IPS-20b (cell line): ENCODE measurements around the gene NDST4.
"Not testable (repeated sequence)": the region's sequence is repeated elsewhere in the genome, so short reads cannot be mapped to it uniquely, and the experiment has no call there.

Experiments used
- H3K27ac ChIP-seq: one replicate; pipeline ENCODE4 v1.5.1; 2013; ENCODE audit warnings: low read length
- H3K27me3 ChIP-seq: 2 replicates; pipeline ENCODE4 v1.6.1; 2013; ENCODE audit warnings: mild to moderate bottlenecking, low read length, inconsistent platforms; ENCODE audit not compliant: insufficient read depth
- H3K36me3 ChIP-seq: 2 replicates; pipeline ENCODE4 v1.6.1; 2013; ENCODE audit warnings: low read depth, mild to moderate bottlenecking, inconsistent platforms, low read length, moderate library complexity; ENCODE audit not compliant: insufficient read depth
- H3K4me1 ChIP-seq: 2 replicates; pipeline ENCODE4 v1.6.1; 2013; ENCODE audit warnings: mild to moderate bottlenecking, control low read depth, inconsistent platforms, low read length, moderate library complexity; ENCODE audit not compliant: insufficient read depth
- H3K4me3 ChIP-seq: 2 replicates; pipeline ENCODE4 v1.5.1; 2013; ENCODE audit warnings: mild to moderate bottlenecking, low read length, inconsistent platforms
- H3K9ac ChIP-seq: 2 replicates; pipeline ENCODE4 v1.6.1; 2013; ENCODE audit warnings: low read depth, mild to moderate bottlenecking, inconsistent platforms, low read length, moderate library complexity
- H3K9me3 ChIP-seq: 2 replicates; pipeline ENCODE4 v1.6.1; 2013; ENCODE audit warnings: mild to moderate bottlenecking, low read depth, low read length, inconsistent platforms; ENCODE audit not compliant: insufficient read depth

NDST4 gene

DNA sequence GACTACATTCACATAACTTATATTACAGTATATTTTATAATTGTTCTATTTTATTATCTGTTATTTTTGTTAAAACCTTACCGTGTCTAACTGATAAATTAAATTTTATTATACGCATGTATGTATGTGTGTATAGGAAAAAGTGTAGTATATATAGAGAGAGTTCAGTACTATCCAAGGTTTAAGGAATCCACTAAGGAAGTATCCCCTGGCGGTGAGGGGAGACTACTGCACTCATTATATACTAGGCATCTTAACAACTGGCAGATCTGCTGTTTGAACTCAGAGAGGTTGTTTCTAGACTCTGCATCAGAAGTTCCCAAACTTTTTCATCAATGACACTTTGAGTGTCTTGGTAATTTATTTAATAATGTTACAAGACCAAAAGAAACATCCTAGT, 70.9 kb downstream of the NDST4 start:
- no peak overlapping the region for H3K9ac ChIP-seq
- H3K27ac ChIP-seq, result no peak overlapping the region
- no peaks in the 10 kb centered on the region for H3K4me1 ChIP-seq
- H3K4me3 ChIP-seq, result no peak overlapping the region
- H3K36me3 ChIP-seq, result no peaks in the 10 kb centered on the region
- no peaks in the 10 kb centered on the region for H3K27me3 ChIP-seq
- no peaks in the 10 kb centered on the region for H3K9me3 ChIP-seq

DNA sequence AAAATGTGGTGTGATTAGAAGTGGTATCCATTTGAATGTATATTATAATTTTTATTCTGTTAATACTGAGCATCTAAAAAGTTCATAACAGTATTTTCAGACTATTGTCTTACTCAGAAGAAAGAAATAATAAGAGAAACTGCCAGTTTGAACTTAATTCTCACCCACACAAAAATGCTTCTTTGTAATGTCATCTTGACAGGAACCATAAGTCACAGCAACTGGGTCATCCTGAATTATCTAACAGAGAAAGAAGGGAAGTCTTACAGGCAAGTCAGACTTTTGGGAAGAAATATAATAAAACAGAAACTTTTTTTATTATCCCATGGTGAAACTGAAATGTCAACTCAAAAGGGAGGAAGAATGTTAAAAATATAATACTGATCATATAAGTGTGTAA, 83.1 kb downstream of the NDST4 start:
- H3K4me3 ChIP-seq, result no peak overlapping the region
- H3K9me3 ChIP-seq, result no peaks in the 10 kb centered on the region
- no peaks in the 10 kb centered on the region; the same call in 1 of the 2 replicates for H3K4me1 ChIP-seq
- no peak overlapping the region for H3K9ac ChIP-seq
- no peaks in the 10 kb centered on the region for H3K27me3 ChIP-seq
- no peaks in the 10 kb centered on the region for H3K36me3 ChIP-seq
- no peak overlapping the region for H3K27ac ChIP-seq

DNA sequence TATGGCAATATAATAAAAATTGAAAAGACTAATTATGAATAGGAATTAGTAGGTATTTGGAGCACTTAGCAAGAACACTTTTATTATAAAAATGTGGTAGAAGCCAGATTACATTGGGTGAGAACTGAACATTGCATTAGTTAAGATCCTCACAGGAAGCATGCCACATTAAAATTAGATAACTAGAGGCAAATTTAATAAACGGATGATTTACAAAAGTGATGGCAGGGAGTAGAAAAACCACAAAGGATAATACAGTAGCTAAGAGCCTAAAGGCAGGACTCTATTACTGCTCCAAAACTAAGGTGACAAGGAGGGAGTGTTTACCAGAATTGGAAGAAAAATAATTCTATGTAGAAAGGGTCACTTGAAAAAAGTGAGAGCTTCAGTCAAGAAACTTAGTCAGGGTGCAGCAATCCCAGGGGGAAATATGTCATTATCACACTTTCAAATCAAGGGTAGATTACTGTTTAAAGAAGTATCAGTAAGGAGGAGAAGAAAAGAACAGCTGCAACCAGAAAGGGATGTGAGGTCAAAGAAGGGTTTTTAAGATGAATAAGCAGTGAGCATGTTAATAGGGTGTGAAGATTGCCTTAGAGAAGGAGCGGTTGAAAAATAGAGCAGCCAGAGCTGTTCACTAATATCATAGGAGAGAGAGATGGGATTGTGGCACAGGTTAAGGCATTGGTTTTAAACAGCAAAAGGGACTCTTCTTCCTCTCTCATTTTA, 84.6 kb downstream of the NDST4 start:
- H3K27ac ChIP-seq, result no peak overlapping the region
- H3K27me3 ChIP-seq, result no peaks in the 10 kb centered on the region
- no peak overlapping the region for H3K4me3 ChIP-seq
- H3K36me3 ChIP-seq, result no peaks in the 10 kb centered on the region
- no peaks in the 10 kb centered on the region; the same call in 1 of the 2 replicates for H3K4me1 ChIP-seq
- no peak overlapping the region for H3K9ac ChIP-seq
- no peaks in the 10 kb centered on the region for H3K9me3 ChIP-seq

DNA sequence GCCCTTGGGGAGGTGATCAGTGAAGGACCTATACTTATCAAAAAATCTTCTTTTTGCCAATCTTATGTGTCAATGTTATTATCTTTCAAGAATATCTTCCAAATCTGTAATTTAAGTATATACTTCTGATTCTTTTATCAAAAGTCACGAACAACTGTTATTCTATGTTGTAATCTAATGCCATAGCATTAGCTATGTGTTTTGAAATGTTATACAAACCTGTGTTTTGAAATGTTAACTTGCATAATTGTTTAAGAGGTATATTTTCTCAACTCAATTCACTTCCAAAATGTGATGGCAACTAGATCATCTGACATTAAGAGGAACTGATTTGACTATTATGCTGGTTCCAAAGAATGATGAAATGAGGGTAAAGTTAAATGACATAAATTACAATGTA, 113.5 kb downstream of the NDST4 start:
- H3K9me3 ChIP-seq, result no peaks in the 10 kb centered on the region
- no peak overlapping the region for H3K4me3 ChIP-seq
- no peaks in the 10 kb centered on the region for H3K36me3 ChIP-seq
- H3K27ac ChIP-seq, result no peak overlapping the region
- H3K9ac ChIP-seq, result no peak overlapping the region
- H3K27me3 ChIP-seq, result no peaks in the 10 kb centered on the region
- H3K4me1 ChIP-seq, result no peaks in the 10 kb centered on the region

DNA sequence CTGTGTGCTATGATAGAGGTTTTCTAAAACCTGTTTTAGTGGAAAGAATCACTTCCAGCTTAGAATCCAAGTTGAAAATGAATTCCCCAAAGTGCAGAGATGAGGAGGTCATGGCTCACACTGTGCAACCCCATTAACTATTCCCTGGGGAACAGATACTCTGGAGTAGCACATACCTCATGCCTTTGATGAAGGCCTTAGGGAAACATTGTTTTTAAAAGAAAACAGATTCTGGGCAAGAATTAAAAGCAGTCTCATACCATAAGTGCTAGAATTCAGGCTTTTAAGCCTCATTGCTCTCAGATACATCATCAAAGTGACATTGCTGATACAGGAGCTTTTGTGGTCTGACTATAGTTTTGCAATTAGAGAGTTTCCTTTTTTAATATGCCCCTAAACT, 115.1 kb downstream of the NDST4 start:
- no peak overlapping the region for H3K9ac ChIP-seq
- no peaks in the 10 kb centered on the region for H3K9me3 ChIP-seq
- no peak overlapping the region for H3K27ac ChIP-seq
- H3K4me1 ChIP-seq, result no peaks in the 10 kb centered on the region
- H3K27me3 ChIP-seq, result no peaks in the 10 kb centered on the region
- no peak overlapping the region for H3K4me3 ChIP-seq
- H3K36me3 ChIP-seq, result no peaks in the 10 kb centered on the region

DNA sequence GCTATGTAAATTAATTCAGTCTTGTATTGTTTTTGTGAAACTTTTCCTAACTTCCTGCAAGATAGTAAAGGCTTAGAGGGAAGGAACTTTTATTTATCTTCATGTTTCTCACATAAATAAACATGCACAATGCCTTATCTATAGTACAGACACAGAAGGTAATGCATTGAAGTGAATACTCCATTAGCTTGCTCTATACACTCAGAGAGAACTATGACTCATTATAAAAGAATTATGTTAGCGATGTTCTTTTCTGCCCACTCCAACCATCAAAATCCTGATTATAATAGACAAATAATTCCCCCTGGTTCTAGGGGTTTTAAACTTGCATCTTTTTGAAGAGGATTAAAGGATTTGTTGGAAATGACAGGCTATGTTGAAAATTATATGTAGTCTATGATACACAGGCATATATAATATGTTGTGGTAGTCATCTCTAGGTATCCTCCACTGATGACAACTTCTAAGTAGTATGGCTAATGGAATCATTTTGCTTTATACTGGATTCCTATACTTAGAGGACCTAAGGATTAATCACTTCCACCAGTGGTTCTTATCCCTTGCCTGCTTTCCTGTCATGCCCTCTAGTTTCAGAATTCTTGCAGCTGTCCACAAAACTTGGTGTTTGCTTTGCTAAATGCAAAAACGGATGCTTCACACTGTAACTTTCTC, 115.7 kb downstream of the NDST4 start:
- Histone ChIP-seq H3K36me3 (no peaks in the 10 kb centered on the region), H3K4me3 (no peak overlapping the region), H3K27ac (no peak overlapping the region), H3K4me1 (no peaks in the 10 kb centered on the region), H3K9ac (no peak overlapping the region), H3K27me3 (no peaks in the 10 kb centered on the region), H3K9me3 (no peaks in the 10 kb centered on the region)

DNA sequence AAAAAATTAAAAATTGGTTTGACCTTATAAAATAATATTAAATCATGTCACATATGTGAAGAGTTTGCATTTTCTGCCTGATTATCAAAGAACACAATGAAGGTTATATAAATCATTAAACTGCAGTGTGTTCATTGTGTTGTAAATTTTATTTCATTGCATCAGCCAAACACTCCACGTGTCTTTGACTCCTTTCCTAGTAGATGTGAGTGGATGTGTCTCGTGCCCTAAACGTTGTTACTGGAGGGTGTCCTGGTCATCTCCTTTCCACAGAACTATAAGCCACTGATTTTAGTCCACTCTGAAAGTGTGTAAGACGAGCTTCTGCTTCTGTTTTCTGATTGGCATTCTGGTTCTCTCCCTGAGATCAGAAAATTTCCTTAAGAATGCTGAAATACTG, 127.3 kb downstream of the NDST4 start:
- no peaks in the 10 kb centered on the region for H3K9me3 ChIP-seq
- no peak overlapping the region for H3K4me3 ChIP-seq
- H3K9ac ChIP-seq, result no peak overlapping the region
- no peaks in the 10 kb centered on the region for H3K36me3 ChIP-seq
- no peaks in the 10 kb centered on the region for H3K27me3 ChIP-seq
- peaks cover 4% of the 10 kb centered on the region; the same call in 1 of the 2 replicates for H3K4me1 ChIP-seq
- no peak overlapping the region for H3K27ac ChIP-seq

DNA sequence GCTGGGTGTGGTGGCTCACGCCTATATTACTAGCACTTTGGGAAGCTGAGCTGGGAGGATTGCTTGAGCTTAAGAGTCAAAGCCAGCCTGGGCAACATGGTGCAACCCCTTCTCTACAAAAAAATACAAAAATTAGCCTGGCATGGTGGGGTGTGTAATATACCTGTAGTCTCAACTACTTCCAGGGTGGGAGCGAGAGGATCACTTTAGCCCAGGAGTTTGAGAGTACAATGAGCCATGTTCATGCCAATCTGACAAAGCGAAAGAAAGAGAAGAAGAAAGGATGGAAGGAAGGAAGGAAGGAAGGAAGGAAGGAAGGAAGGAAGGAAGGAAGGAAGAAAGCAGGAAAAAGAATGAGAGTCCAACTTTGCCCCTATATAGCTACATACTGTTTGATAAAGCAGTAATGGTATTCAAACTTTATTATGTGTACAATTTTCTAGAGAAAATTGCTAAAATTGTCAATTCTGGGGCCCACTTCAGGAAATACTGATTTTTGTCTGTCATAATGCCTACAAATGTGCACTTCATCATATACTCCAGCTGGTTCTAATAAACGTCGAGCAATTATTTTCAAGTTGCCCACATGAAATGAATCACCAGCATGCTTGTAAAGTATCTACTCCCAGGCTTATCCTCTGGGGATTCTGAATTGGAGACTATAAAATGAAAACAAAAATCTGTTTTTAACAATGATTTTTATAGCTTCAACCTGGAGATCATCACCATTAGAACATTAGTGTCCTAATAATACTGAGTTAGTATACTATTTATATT, 132.3 kb downstream of the NDST4 start:
- H3K27me3 ChIP-seq, result no peaks in the 10 kb centered on the region
- no peak overlapping the region for H3K9ac ChIP-seq
- H3K27ac ChIP-seq, result no peak overlapping the region
- no peaks in the 10 kb centered on the region for H3K4me1 ChIP-seq
- no peaks in the 10 kb centered on the region for H3K36me3 ChIP-seq
- H3K9me3 ChIP-seq, result no peaks in the 10 kb centered on the region
- H3K4me3 ChIP-seq, result no peak overlapping the region

DNA sequence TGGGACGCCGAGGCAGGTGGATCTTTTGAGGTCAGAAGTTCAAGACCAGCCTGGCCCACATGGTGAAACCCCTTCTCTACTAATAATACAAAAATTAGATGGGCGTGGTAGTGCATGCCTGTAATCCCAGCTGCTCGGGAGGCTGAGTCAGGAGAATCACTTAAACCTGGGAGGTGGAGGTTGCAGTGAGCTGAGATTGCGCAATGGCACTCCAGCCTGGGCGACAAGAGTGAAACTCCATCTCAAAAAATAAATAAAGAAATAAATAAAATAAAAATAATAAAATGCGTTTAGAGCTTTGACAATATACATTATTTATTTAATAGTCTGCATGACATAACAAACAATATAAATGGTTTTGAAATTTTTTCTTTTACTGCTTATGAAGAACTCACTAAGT, 133.0 kb downstream of the NDST4 start:
- not testable (repeated sequence) for H3K27me3 ChIP-seq, H3K4me3 ChIP-seq, H3K9ac ChIP-seq, H3K27ac ChIP-seq, H3K4me1 ChIP-seq, H3K9me3 ChIP-seq, H3K36me3 ChIP-seq

DNA sequence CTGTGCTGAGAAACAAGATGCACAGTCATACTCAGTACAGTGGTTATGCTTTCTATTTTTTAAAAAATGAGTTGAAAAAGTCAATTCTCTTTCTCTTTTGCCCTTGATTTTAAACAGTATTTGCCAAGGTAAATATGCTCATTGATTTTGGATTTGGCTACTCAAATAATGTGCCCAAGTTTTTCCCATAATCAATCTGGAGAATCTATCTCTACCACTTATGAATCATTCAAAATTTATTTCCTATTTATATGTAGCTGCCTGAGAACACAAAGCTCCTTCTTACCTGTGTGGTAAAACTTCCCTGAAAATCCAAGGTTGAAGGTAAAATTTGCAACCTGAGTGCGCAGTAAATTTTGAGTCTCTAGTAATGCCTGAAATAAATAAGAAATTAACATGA, 136.5 kb downstream of the NDST4 start:
- Histone ChIP-seq H3K9me3 (no peaks in the 10 kb centered on the region), H3K36me3 (no peaks in the 10 kb centered on the region), H3K4me1 (no peaks in the 10 kb centered on the region), H3K27ac (no peak overlapping the region), H3K27me3 (no peaks in the 10 kb centered on the region), H3K4me3 (no peak overlapping the region), H3K9ac (no peak overlapping the region)

DNA sequence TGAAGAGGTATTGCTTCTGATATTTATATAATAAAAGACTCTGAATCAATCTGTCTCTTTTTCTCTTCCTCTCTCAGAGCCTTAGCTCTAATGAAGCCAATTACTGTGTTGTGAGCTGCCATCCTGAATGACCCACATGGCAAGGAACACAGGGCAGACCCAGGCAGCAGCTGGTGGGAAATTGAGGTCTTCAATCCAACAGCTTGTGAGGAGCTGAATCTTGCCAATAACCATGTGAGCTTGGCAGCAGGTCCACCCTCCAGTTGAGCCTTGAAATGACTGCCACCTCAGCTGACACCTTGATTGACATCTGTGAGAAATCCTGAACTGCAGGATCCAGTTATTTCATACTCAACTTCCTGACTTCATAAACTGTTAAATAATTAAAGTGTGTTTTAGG, 149.4 kb downstream of the NDST4 start:
- no peak overlapping the region for H3K9ac ChIP-seq
- H3K4me3 ChIP-seq, result no peak overlapping the region
- H3K9me3 ChIP-seq, result 0 out of 2 replicates have a peak, but pooled peaks cover 4% of the 10 kb centered on the region
- H3K27me3 ChIP-seq, result no peaks in the 10 kb centered on the region
- no peak overlapping the region for H3K27ac ChIP-seq
- H3K36me3 ChIP-seq, result no peaks in the 10 kb centered on the region
- H3K4me1 ChIP-seq, result no peaks in the 10 kb centered on the region

DNA sequence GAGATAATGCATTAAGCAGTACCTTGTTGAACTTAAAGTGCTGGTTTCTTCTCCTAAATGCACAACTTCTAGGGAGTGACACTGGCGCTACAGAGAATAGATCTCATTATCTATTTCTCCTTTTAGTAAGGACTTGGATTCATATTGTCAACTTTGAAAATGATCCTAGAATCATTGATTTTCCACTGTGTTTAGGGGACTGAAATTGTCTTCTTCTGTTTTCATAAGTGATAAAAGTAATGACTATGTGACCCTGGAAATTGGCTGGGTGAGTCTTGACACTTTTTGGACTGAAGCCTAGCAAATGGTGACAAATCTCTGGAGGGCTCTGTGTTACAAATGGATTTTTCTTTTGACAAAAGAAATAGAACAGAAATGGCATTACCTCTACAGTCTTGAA, 167.8 kb downstream of the NDST4 start:
- no peaks in the 10 kb centered on the region for H3K9me3 ChIP-seq
- H3K4me1 ChIP-seq, result peaks cover 3% of the 10 kb centered on the region; the same call in 1 of the 2 replicates
- H3K4me3 ChIP-seq, result no peak overlapping the region
- no peak overlapping the region for H3K27ac ChIP-seq
- H3K9ac ChIP-seq, result no peak overlapping the region
- H3K36me3 ChIP-seq, result no peaks in the 10 kb centered on the region
- no peaks in the 10 kb centered on the region for H3K27me3 ChIP-seq
